HepG2 (cell line): ENCODE data around the gene TST. TPM values are rescaled to one million over a fixed set of nuclear protein-coding genes. Genes with fewer than 3 reads are reported as not detected.

ENCODE experiments used
- ATAD3A ChIP-seq: sonication (generic); formaldehyde crosslinking; IDR thresholded peaks from 2 replicates; pipeline ENCODE4 v1.4.0; 2020; ENCODE audit warnings: missing genetic modification reagents
- ATF7 ChIP-seq, 2 experiments: fragments of 450-650 bp in 1 of 2; sonication (generic) in 1 of 2; formaldehyde crosslinking in 1 of 2; IDR thresholded peaks; 2 replicates each; pipeline versions ENCODE4 v1.4.0 to v1.6.1; 2016 to 2020; ENCODE audit warnings: antibody characterized with exemption in 1 of 2, mild to moderate bottlenecking in 1 of 2, missing genetic modification reagents in 1 of 2
- BCL6 ChIP-seq: IDR thresholded peaks from 2 replicates; pipeline ENCODE4 v1.6.1; 2016; ENCODE audit warnings: missing genetic modification reagents, missing compliant biosample characterization
- CBX5 ChIP-seq: sonication (generic); formaldehyde crosslinking; IDR thresholded peaks from 2 replicates; pipeline ENCODE4 v1.4.0; 2020; ENCODE audit warnings: missing genetic modification reagents, borderline replicate concordance
- FOXJ3 ChIP-seq: sonication (generic); formaldehyde crosslinking; IDR thresholded peaks from 2 replicates; pipeline ENCODE4 v1.4.0; 2020; ENCODE audit warnings: missing genetic modification reagents, mild to moderate bottlenecking, borderline replicate concordance
- MED1 ChIP-seq: sonication (generic); formaldehyde crosslinking; IDR thresholded peaks from 2 replicates; pipeline ENCODE4 v1.4.0; 2020; ENCODE audit warnings: missing genetic modification reagents
- MYNN ChIP-seq: sonication (generic); formaldehyde crosslinking; IDR thresholded peaks from 2 replicates; pipeline ENCODE4 v1.4.0; 2020; ENCODE audit warnings: mild to moderate bottlenecking, low read depth, missing genetic modification reagents
- POLR2A ChIP-seq, 2 experiments: IDR thresholded peaks; 2 replicates each; pipeline ENCODE4 v1.6.1; 2011; ENCODE audit warnings: low read depth in 2 of 2, low read length in 2 of 2, mild to moderate bottlenecking in 1 of 2, moderate library complexity in 1 of 2; ENCODE audit not compliant: insufficient read depth in 1 of 2
- RCOR2 ChIP-seq: IDR thresholded peaks from 2 replicates; pipeline ENCODE4 v1.6.1; 2016; ENCODE audit warnings: missing biosample characterization, missing genetic modification reagents
- SCMH1 ChIP-seq: sonication (generic); formaldehyde crosslinking; IDR thresholded peaks from 2 replicates; pipeline ENCODE4 v1.9.0; 2021; ENCODE audit warnings: missing genetic modification reagents, mild to moderate bottlenecking, borderline replicate concordance
- SETDB1 ChIP-seq: sonication (generic); formaldehyde crosslinking; IDR thresholded peaks from 2 replicates; pipeline ENCODE4 v1.5.1; 2020; ENCODE audit warnings: missing genetic modification reagents, mild to moderate bottlenecking, borderline replicate concordance
- SMAD1 ChIP-seq: sonication (generic); formaldehyde crosslinking; IDR thresholded peaks from 2 replicates; pipeline ENCODE4 v1.4.0; 2020; ENCODE audit warnings: missing genetic modification reagents, low read depth, mild to moderate bottlenecking, borderline replicate concordance
- SSRP1 ChIP-seq: IDR thresholded peaks from 2 replicates; pipeline ENCODE4 v1.6.1; 2016; ENCODE audit warnings: control low read depth
- ZNF138 ChIP-seq: sonication (generic); formaldehyde crosslinking; IDR thresholded peaks from 2 replicates; pipeline ENCODE4 v1.5.0; 2020; ENCODE audit warnings: mild to moderate bottlenecking, low read depth, missing genetic modification reagents
- ZNF468 ChIP-seq: sonication (generic); formaldehyde crosslinking; IDR thresholded peaks from 2 replicates; pipeline ENCODE4 v1.8.0; 2022; ENCODE audit warnings: mild to moderate bottlenecking, moderate library complexity, missing genetic modification reagents
- ZNF839 ChIP-seq: sonication (generic); formaldehyde crosslinking; IDR thresholded peaks from 2 replicates; pipeline ENCODE4 v1.4.0; 2020; ENCODE audit warnings: missing genetic modification reagents, mild to moderate bottlenecking, borderline replicate concordance
- polyA plus RNA-seq, 8 experiments: library from polyadenylated mRNA; depleted of rRNA in 3 of 8; stranded (reverse) in 7 of 8; unstranded in 1 of 8; fragments of >200 nt; fragmentation: Illumina TruSeq in 4 of 8; extraction: Trizol in 4 of 8; gene quantifications; 2 replicates each; pipeline versions ENCODE4 v1.2.1 to v1.2.3, GENCODE V29; 2011 to 2016; ENCODE audit warnings: low read depth in 4 of 8, missing spikeins in 1 of 8, mixed read lengths in 1 of 8; ENCODE audit not compliant: insufficient read depth in 1 of 8
- total RNA-seq, 5 experiments: library from RNA; depleted of rRNA; stranded (reverse); fragments of >200 nt; fragmentation: Illumina TruSeq; extraction: Trizol; gene quantifications; 2 replicates each; pipeline ENCODE4 v1.2.3, GENCODE V29; 2016; ENCODE audit warnings: low read depth in 1 of 5
- TF ChIP-seq, protein P1 (sequence below), 2 experiments: sonication (generic) in 1 of 2; formaldehyde crosslinking in 1 of 2; IDR thresholded peaks; 2 replicates each; pipeline versions ENCODE4 v1.6.1 to v1.9.0; 2014 to 2022; ENCODE audit warnings: antibody characterized with exemption in 1 of 2, borderline replicate concordance in 1 of 2, inconsistent platforms in 1 of 2, low read depth in 1 of 2, missing genetic modification reagents in 1 of 2
- TF ChIP-seq, protein P2 (sequence below): IDR thresholded peaks from 2 replicates; pipeline ENCODE4 v1.6.1; 2016; ENCODE audit warnings: mild to moderate bottlenecking, missing biosample characterization, missing genetic modification reagents
- TF ChIP-seq, protein P3 (sequence below): sonication (generic); formaldehyde crosslinking; IDR thresholded peaks from 2 replicates; pipeline ENCODE4 v1.9.0; 2022; ENCODE audit warnings: low read depth, missing genetic modification reagents
- TF ChIP-seq, protein P4 (sequence below): IDR thresholded peaks from 2 replicates; pipeline ENCODE4 v1.6.1; 2016; ENCODE audit warnings: control low read depth

TST gene
- total and polyA plus RNA-seq, 2 of the 13 experiments (the other 11 are each of a cell fraction or from before 2014, with no cell fraction given): 44.6 to 63.6 TPM

DNA sequence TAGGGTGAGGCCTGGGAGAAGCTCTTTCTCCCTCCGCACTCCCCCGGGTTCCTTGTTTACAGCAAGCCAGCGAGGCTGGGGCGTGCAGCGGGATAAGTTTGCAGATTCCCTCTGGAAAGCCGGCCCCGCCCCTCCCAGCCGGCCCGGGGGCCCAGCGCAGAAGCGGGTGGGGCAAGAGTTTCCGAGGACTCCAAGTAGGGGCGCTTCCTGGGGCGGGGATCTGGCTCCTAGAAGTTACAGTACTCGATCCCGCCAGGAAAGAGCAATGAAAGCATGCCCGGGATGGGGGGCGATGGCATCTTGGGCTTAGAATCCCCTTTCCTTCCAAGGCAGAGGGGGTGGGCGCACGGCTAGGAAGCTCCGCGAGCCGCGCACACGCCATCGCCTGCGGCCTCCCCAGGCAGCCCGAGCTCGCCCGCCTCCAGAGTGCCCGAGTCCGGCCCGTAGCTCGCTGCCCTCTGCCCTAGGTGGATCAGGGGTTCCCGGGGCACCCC, 385 bp downstream of the TST start (continued):
- TF ChIP-seq, protein P1, sequence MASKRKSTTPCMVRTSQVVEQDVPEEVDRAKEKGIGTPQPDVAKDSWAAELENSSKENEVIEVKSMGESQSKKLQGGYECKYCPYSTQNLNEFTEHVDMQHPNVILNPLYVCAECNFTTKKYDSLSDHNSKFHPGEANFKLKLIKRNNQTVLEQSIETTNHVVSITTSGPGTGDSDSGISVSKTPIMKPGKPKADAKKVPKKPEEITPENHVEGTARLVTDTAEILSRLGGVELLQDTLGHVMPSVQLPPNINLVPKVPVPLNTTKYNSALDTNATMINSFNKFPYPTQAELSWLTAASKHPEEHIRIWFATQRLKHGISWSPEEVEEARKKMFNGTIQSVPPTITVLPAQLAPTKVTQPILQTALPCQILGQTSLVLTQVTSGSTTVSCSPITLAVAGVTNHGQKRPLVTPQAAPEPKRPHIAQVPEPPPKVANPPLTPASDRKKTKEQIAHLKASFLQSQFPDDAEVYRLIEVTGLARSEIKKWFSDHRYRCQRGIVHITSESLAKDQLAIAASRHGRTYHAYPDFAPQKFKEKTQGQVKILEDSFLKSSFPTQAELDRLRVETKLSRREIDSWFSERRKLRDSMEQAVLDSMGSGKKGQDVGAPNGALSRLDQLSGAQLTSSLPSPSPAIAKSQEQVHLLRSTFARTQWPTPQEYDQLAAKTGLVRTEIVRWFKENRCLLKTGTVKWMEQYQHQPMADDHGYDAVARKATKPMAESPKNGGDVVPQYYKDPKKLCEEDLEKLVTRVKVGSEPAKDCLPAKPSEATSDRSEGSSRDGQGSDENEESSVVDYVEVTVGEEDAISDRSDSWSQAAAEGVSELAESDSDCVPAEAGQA (IDR thresholded peaks at IDR 0.05; ENCODE audit: low read depth): no peak
- TF ChIP-seq, protein P1 (CRISPR knock-in tag; IDR thresholded peaks at IDR 0.05; ENCODE audit: borderline replicate concordance): no peak
- TF ChIP-seq SCMH1 (CRISPR knock-in tag) (no peak), RCOR2 (CRISPR knock-in tag) (no peak), ZNF138 (CRISPR knock-in tag) (no peak), MYNN (CRISPR knock-in tag) (no peak), SMAD1 (no peak), FOXJ3 (CRISPR knock-in tag) (no peak), BCL6 (CRISPR knock-in tag) (no peak), POLR2A (IDR thresholded peaks at IDR 0.05; ENCODE audit: insufficient read depth in 1 of 2, low read depth in 2 of 2, low read length in 2 of 2) (no peak; a peak in 2 of 4 replicates), MED1 (no peak), ATF7 (IDR thresholded peaks at IDR 0.05) (no peak), ATF7 (CRISPR knock-in tag; IDR thresholded peaks at IDR 0.05) (no peak), CBX5 (CRISPR knock-in tag) (no peak), ZNF839 (CRISPR knock-in tag) (no peak; the same call in 1 of the 2 replicates), SSRP1 (no peak), SETDB1 (no peak), ATAD3A (CRISPR knock-in tag) (no peak), ZNF468 (no peak)
- TF ChIP-seq, protein P2, sequence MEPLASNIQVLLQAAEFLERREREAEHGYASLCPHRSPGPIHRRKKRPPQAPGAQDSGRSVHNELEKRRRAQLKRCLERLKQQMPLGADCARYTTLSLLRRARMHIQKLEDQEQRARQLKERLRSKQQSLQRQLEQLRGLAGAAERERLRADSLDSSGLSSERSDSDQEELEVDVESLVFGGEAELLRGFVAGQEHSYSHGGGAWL (CRISPR knock-in tag): no peak
- TF ChIP-seq, protein P3, sequence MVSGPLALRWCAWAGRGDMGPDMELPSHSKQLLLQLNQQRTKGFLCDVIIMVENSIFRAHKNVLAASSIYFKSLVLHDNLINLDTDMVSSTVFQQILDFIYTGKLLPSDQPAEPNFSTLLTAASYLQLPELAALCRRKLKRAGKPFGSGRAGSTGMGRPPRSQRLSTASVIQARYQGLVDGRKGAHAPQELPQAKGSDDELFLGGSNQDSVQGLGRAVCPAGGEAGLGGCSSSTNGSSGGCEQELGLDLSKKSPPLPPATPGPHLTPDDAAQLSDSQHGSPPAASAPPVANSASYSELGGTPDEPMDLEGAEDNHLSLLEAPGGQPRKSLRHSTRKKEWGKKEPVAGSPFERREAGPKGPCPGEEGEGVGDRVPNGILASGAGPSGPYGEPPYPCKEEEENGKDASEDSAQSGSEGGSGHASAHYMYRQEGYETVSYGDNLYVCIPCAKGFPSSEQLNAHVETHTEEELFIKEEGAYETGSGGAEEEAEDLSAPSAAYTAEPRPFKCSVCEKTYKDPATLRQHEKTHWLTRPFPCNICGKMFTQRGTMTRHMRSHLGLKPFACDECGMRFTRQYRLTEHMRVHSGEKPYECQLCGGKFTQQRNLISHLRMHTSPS (CRISPR knock-in tag): no peak
- TF ChIP-seq, protein P4, sequence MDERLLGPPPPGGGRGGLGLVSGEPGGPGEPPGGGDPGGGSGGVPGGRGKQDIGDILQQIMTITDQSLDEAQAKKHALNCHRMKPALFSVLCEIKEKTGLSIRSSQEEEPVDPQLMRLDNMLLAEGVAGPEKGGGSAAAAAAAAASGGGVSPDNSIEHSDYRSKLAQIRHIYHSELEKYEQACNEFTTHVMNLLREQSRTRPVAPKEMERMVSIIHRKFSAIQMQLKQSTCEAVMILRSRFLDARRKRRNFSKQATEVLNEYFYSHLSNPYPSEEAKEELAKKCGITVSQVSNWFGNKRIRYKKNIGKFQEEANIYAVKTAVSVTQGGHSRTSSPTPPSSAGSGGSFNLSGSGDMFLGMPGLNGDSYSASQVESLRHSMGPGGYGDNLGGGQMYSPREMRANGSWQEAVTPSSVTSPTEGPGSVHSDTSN (CRISPR knock-in tag): no peak
